GM12891 (cell line): ENCODE results near the gene VPS37C.
"Not testable (repeated sequence)": the region's sequence is repeated elsewhere in the genome, so short reads cannot be mapped to it uniquely, and the experiment has no call there.

Experiments
- POLR2A ChIP-seq: IDR thresholded peaks from 2 replicates; pipeline ENCODE4 v1.6.1; 2011; ENCODE audit warnings: low read depth, low read length, control low read depth
- POLR2AphosphoS5 ChIP-seq: IDR thresholded peaks from 2 replicates; pipeline ENCODE4 v1.6.1; 2011; ENCODE audit warnings: low read depth, low read length, control low read depth
- SPI1 ChIP-seq: IDR thresholded peaks from 2 replicates; pipeline ENCODE4 v1.6.1; 2011; ENCODE audit warnings: low read depth, low read length, control low read depth

GRCh38 chr11:61166331-61166730 lies 5.1 kb upstream of the VPS37C start:
- TF ChIP-seq POLR2A, SPI1, POLR2AphosphoS5: not testable (repeated sequence)
